GM23338 (cell line): ENCODE data around the gene BCL2. TPM values are rescaled to one million over a fixed set of nuclear protein-coding genes. Genes with fewer than 3 reads are reported as not detected.

Source experiments
- ATAC-seq: fragments of 200-7000 bp; cut with Tn5 transposase; 3 replicates; pipeline ENCODE4 v1.9.1; 2020
- DNase-seq: peaks from one replicate; pipeline ENCODE4 v3.0.0-alpha.2; 2015; ENCODE audit warnings: low spot score
- H2AFZ ChIP-seq: fragments of 200-600 bp; sonication (generic); 2 replicates; pipeline ENCODE4 v1.8.0; 2016; ENCODE audit warnings: antibody characterized with exemption, mild to moderate bottlenecking, moderate library complexity
- H3F3A ChIP-seq: fragments of 200-600 bp; sonication (generic); replicated peaks from 2 replicates; pipeline ENCODE4 v1.8.0; 2017; ENCODE audit warnings: antibody characterized with exemption, mixed run types, low read depth
- H3K27ac ChIP-seq: fragments of 200-600 bp; sonication (generic); 2 replicates; pipeline ENCODE4 v1.6.1; 2016; ENCODE audit warnings: low read depth
- H3K27me3 ChIP-seq: fragments of 200-600 bp; sonication (generic); 2 replicates; pipeline ENCODE4 v1.8.0; 2016; ENCODE audit warnings: mild to moderate bottlenecking, mixed run types, moderate library complexity; ENCODE audit not compliant: insufficient read depth
- H3K36me3 ChIP-seq: fragments of 200-600 bp; sonication (generic); 2 replicates; pipeline ENCODE4 v1.8.0; 2016; ENCODE audit warnings: mild to moderate bottlenecking; ENCODE audit not compliant: insufficient read depth
- H3K4me1 ChIP-seq: fragments of 200-600 bp; sonication (generic); 2 replicates; pipeline ENCODE4 v1.8.0; 2016; ENCODE audit warnings: mild to moderate bottlenecking, moderate library complexity; ENCODE audit not compliant: insufficient read depth
- H3K4me2 ChIP-seq: fragments of 200-600 bp; sonication (generic); 2 replicates; pipeline ENCODE4 v1.7.1; 2017; ENCODE audit warnings: mixed run types
- H3K4me3 ChIP-seq: fragments of 200-600 bp; sonication (generic); 2 replicates; pipeline ENCODE4 v1.6.1; 2016; ENCODE audit warnings: mixed run types
- H3K79me2 ChIP-seq: fragments of 200-600 bp; sonication (generic); replicated peaks from 2 replicates; pipeline ENCODE4 v1.8.0; 2017; ENCODE audit warnings: mild to moderate bottlenecking; ENCODE audit not compliant: insufficient read depth
- H3K9me2 ChIP-seq: fragments of 200-600 bp; sonication (generic); 2 replicates; pipeline ENCODE4 v1.8.0; 2017; ENCODE audit not compliant: insufficient read depth
- H4K20me1 ChIP-seq: fragments of 200-600 bp; sonication (generic); replicated peaks from 2 replicates; pipeline ENCODE4 v1.8.0; 2017; ENCODE audit warnings: mild to moderate bottlenecking; ENCODE audit not compliant: insufficient read depth
- H3K27ac Mint-ChIP-seq: 2 replicates; pipeline ENCODE4 v1.8.0; 2020; ENCODE audit warnings: inconsistent platforms, mild to moderate bottlenecking, moderate library complexity, mixed read lengths
- H3K27me3 Mint-ChIP-seq: 3 replicates; pipeline ENCODE4 v1.8.0; 2022; ENCODE audit warnings: low read depth, mild to moderate bottlenecking, moderate library complexity, mixed read lengths, inconsistent platforms; ENCODE audit not compliant: insufficient read depth, poor library complexity
- H3K36me3 Mint-ChIP-seq: 3 replicates; pipeline ENCODE4 v1.8.0; 2021; ENCODE audit warnings: low read depth, mild to moderate bottlenecking, inconsistent platforms, moderate library complexity, mixed read lengths
- H3K4me1 Mint-ChIP-seq: 3 replicates; pipeline ENCODE4 v1.8.0; 2020; ENCODE audit warnings: mild to moderate bottlenecking, inconsistent platforms, mixed read lengths
- H3K4me3 Mint-ChIP-seq: 3 replicates; pipeline ENCODE4 v1.8.0; 2021; ENCODE audit warnings: moderate library complexity, mild to moderate bottlenecking, inconsistent platforms, mixed read lengths
- H3K9me3 Mint-ChIP-seq: 3 replicates; pipeline ENCODE4 v1.8.0; 2020; ENCODE audit warnings: moderate library complexity, mild to moderate bottlenecking, inconsistent platforms, mixed read lengths
- CREB1 ChIP-seq: fragments of 250-450 bp; sonication (Bioruptor Pico); IDR thresholded peaks from 2 replicates; pipeline ENCODE4 v1.5.0; 2020; ENCODE audit warnings: low read depth, mild to moderate bottlenecking, moderate library complexity
- EZH2phosphoT487 ChIP-seq: fragments of 200-600 bp; sonication (generic); IDR thresholded peaks from one replicate; pipeline ENCODE4 v1.8.1; 2018; ENCODE audit warnings: antibody characterized with exemption; ENCODE audit not compliant: unreplicated experiment
- JUNB ChIP-seq: IDR thresholded peaks from one replicate; pipeline ENCODE4 v1.6.1; 2016; ENCODE audit warnings: antibody characterized with exemption; ENCODE audit not compliant: unreplicated experiment
- POLR2AphosphoS5 ChIP-seq: IDR thresholded peaks from 2 replicates; pipeline ENCODE4 v1.6.1; 2016; ENCODE audit warnings: antibody characterized with exemption, low read depth
- STAT1 ChIP-seq: IDR thresholded peaks from one replicate; pipeline ENCODE4 v1.6.1; 2016; ENCODE audit warnings: antibody characterized with exemption; ENCODE audit not compliant: unreplicated experiment
- ZNF331 ChIP-seq: fragments of 250-450 bp; sonication (Bioruptor Pico); IDR thresholded peaks from 2 replicates; pipeline ENCODE4 v1.5.0; 2020; ENCODE audit warnings: low read depth, mild to moderate bottlenecking, moderate library complexity
- polyA plus RNA-seq: library from polyadenylated mRNA; unstranded; fragments of >200 nt; fragmentation: Nextera tagmentation; extraction: Ambion mirVana; gene quantifications from 2 replicates; pipeline ENCODE4 v1.2.1, GENCODE V29; 2016
- total RNA-seq: library from RNA; depleted of rRNA; stranded (reverse); fragments of >200 nt; shearing (Covaris generic); gene quantifications from 2 replicates; pipeline ENCODE4 v1.2.3, GENCODE V29; 2014
- TF ChIP-seq, protein P1 (sequence below): fragments of 250-450 bp; sonication (Bioruptor Pico); IDR thresholded peaks from 2 replicates; pipeline ENCODE4 v1.5.0; 2020; ENCODE audit warnings: mild to moderate bottlenecking, moderate library complexity
- TF ChIP-seq, protein P2 (sequence below): IDR thresholded peaks from one replicate; pipeline ENCODE4 v1.6.1; 2018; ENCODE audit warnings: antibody characterized with exemption; ENCODE audit not compliant: unreplicated experiment
- TF ChIP-seq, protein P3 (sequence below): IDR thresholded peaks from 2 replicates; pipeline ENCODE4 v1.6.1; 2016; ENCODE audit warnings: antibody characterized with exemption

The BCL2 gene
- total and polyA plus RNA-seq, 2 experiments from 2014 or later = 1.2 to 4.0 TPM

DNA sequence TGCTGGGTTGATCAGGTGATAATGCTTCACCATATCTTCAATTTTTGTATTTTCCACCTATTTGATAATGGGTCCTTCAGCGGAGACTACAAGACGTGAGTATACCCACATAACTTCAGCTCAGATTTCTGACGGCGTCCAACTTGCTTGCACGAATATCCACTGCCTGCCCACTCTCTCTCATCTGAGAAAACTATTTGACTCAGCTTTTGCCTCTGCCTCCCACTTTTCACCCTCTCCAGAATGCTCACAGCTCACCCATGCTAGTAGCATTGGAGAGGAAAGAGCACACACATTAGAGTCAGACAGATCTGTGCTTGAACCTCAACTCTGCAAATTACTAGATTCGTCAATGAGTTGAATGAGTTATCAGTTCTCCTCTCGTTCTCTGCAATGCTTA, 166.8 kb downstream of the BCL2 start:
- no peaks in the 10 kb centered on the region for H4K20me1 ChIP-seq
- H3K79me2 ChIP-seq = no peaks in the 10 kb centered on the region
- H3K4me3 Mint-ChIP-seq = no peak overlapping the region
- H3F3A ChIP-seq = no peaks in the 10 kb centered on the region
- ATAC-seq (no peak), DNase-seq (no peak)
- H3K27me3 ChIP-seq = no peaks in the 10 kb centered on the region
- no peaks in the 10 kb centered on the region for H3K36me3 Mint-ChIP-seq
- H2AFZ ChIP-seq = no peak overlapping the region
- H3K4me1 ChIP-seq = peaks cover 5% of the 10 kb centered on the region; the same call in 1 of the 2 replicates
- H3K4me1 Mint-ChIP-seq = peaks cover 19% of the 10 kb centered on the region
- TF ChIP-seq JUNB (no peak), STAT1 (no peak), ZNF331 (no peak), POLR2AphosphoS5 (no peak)
- TF ChIP-seq, protein P1, sequence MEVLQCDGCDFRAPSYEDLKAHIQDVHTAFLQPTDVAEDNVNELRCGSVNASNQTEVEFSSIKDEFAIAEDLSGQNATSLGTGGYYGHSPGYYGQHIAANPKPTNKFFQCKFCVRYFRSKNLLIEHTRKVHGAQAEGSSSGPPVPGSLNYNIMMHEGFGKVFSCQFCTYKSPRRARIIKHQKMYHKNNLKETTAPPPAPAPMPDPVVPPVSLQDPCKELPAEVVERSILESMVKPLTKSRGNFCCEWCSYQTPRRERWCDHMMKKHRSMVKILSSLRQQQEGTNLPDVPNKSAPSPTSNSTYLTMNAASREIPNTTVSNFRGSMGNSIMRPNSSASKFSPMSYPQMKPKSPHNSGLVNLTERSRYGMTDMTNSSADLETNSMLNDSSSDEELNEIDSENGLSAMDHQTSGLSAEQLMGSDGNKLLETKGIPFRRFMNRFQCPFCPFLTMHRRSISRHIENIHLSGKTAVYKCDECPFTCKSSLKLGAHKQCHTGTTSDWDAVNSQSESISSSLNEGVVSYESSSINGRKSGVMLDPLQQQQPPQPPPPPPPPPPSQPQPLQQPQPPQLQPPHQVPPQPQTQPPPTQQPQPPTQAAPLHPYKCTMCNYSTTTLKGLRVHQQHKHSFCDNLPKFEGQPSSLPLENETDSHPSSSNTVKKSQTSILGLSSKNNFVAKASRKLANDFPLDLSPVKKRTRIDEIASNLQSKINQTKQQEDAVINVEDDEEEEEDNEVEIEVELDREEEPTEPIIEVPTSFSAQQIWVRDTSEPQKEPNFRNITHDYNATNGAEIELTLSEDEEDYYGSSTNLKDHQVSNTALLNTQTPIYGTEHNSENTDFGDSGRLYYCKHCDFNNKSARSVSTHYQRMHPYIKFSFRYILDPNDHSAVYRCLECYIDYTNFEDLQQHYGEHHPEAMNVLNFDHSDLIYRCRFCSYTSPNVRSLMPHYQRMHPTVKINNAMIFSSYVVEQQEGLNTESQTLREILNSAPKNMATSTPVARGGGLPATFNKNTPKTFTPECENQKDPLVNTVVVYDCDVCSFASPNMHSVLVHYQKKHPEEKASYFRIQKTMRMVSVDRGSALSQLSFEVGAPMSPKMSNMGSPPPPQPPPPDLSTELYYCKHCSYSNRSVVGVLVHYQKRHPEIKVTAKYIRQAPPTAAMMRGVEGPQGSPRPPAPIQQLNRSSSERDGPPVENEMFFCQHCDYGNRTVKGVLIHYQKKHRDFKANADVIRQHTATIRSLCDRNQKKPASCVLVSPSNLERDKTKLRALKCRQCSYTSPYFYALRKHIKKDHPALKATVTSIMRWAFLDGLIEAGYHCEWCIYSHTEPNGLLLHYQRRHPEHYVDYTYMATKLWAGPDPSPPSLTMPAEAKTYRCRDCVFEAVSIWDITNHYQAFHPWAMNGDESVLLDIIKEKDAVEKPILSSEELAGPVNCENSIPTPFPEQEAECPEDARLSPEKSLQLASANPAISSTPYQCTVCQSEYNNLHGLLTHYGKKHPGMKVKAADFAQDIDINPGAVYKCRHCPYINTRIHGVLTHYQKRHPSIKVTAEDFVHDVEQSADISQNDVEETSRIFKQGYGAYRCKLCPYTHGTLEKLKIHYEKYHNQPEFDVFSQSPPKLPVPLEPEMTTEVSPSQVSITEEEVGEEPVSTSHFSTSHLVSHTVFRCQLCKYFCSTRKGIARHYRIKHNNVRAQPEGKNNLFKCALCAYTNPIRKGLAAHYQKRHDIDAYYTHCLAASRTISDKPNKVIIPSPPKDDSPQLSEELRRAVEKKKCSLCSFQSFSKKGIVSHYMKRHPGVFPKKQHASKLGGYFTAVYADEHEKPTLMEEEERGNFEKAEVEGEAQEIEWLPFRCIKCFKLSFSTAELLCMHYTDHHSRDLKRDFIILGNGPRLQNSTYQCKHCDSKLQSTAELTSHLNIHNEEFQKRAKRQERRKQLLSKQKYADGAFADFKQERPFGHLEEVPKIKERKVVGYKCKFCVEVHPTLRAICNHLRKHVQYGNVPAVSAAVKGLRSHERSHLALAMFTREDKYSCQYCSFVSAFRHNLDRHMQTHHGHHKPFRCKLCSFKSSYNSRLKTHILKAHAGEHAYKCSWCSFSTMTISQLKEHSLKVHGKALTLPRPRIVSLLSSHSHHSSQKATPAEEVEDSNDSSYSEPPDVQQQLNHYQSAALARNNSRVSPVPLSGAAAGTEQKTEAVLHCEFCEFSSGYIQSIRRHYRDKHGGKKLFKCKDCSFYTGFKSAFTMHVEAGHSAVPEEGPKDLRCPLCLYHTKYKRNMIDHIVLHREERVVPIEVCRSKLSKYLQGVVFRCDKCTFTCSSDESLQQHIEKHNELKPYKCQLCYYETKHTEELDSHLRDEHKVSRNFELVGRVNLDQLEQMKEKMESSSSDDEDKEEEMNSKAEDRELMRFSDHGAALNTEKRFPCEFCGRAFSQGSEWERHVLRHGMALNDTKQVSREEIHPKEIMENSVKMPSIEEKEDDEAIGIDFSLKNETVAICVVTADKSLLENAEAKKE = no peak
- H3K4me3 ChIP-seq = no peak overlapping the region
- H3K9me3 Mint-ChIP-seq = no peaks in the 10 kb centered on the region
- H3K27ac Mint-ChIP-seq = no peak overlapping the region
- H3K27me3 Mint-ChIP-seq = peaks cover 8% of the 10 kb centered on the region
- H3K4me2 ChIP-seq = no peak overlapping the region
- no peak overlapping the region for H3K27ac ChIP-seq
- H3K9me2 ChIP-seq = no peaks in the 10 kb centered on the region
- no peaks in the 10 kb centered on the region for H3K36me3 ChIP-seq

DNA sequence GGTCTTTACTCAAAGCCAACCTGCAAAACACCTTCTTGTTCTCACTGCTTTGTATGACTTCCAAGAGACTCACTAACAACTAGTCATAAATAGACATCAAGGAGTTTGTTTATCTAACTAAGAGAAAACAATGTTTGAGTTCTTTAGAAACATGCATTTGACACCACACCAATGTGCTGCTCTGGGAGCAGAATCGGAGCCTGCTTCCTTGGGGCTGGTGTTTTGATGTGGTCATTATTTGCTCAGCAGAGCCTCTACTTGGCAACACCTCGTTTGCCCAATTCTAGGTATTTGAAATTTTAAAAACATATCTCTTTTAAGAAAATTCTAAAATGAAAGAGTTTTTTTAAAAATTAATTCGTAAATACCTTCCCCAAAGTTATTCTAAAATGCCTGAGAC, 167.5 kb downstream of the BCL2 start:
- DNase-seq = no peak
- Histone ChIP-seq H3F3A (no peaks in the 10 kb centered on the region), H3K79me2 (no peaks in the 10 kb centered on the region), H3K4me1 (peaks cover 5% of the 10 kb centered on the region; the same call in 1 of the 2 replicates), H2AFZ (no peak overlapping the region), H3K4me3 (no peak overlapping the region), H3K4me2 (no peak overlapping the region), H3K27me3 (no peaks in the 10 kb centered on the region), H4K20me1 (no peaks in the 10 kb centered on the region), H3K9me2 (no peaks in the 10 kb centered on the region), H3K36me3 (no peaks in the 10 kb centered on the region), H3K27ac (no peak overlapping the region)
- no peaks in the 10 kb centered on the region for H3K9me3 Mint-ChIP-seq
- H3K4me1 Mint-ChIP-seq = peaks cover 19% of the 10 kb centered on the region
- no peak for TF ChIP-seq EZH2phosphoT487
- TF ChIP-seq CREB1 (CRISPR knock-in tag) = no peak
- no peak for TF ChIP-seq ZNF331
- TF ChIP-seq, protein P2, sequence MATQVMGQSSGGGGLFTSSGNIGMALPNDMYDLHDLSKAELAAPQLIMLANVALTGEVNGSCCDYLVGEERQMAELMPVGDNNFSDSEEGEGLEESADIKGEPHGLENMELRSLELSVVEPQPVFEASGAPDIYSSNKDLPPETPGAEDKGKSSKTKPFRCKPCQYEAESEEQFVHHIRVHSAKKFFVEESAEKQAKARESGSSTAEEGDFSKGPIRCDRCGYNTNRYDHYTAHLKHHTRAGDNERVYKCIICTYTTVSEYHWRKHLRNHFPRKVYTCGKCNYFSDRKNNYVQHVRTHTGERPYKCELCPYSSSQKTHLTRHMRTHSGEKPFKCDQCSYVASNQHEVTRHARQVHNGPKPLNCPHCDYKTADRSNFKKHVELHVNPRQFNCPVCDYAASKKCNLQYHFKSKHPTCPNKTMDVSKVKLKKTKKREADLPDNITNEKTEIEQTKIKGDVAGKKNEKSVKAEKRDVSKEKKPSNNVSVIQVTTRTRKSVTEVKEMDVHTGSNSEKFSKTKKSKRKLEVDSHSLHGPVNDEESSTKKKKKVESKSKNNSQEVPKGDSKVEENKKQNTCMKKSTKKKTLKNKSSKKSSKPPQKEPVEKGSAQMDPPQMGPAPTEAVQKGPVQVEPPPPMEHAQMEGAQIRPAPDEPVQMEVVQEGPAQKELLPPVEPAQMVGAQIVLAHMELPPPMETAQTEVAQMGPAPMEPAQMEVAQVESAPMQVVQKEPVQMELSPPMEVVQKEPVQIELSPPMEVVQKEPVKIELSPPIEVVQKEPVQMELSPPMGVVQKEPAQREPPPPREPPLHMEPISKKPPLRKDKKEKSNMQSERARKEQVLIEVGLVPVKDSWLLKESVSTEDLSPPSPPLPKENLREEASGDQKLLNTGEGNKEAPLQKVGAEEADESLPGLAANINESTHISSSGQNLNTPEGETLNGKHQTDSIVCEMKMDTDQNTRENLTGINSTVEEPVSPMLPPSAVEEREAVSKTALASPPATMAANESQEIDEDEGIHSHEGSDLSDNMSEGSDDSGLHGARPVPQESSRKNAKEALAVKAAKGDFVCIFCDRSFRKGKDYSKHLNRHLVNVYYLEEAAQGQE = no peak
- TF ChIP-seq, protein P3, sequence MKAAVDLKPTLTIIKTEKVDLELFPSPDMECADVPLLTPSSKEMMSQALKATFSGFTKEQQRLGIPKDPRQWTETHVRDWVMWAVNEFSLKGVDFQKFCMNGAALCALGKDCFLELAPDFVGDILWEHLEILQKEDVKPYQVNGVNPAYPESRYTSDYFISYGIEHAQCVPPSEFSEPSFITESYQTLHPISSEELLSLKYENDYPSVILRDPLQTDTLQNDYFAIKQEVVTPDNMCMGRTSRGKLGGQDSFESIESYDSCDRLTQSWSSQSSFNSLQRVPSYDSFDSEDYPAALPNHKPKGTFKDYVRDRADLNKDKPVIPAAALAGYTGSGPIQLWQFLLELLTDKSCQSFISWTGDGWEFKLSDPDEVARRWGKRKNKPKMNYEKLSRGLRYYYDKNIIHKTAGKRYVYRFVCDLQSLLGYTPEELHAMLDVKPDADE = no peak
- no peak for ATAC-seq
- H3K36me3 Mint-ChIP-seq = no peaks in the 10 kb centered on the region
- no peak overlapping the region for H3K4me3 Mint-ChIP-seq
- H3K27ac Mint-ChIP-seq = no peak overlapping the region
- H3K27me3 Mint-ChIP-seq = peaks cover 8% of the 10 kb centered on the region
